Hematopoietic multipotent progenitor cell treated with erythropoietin and hydrocortisone succinate and interleukin-3 and kit ligand, for 4 days (in vitro differentiated cells): ENCODE results near the gene ST6GAL1.

ENCODE experiments used
- DNase-seq: peaks from one replicate; pipeline ENCODE4 v3.0.0-alpha.2; 2015

ST6GAL1 gene

GRCh38 chr3:186917512-186918312, 12.6 kb upstream of the ST6GAL1 start:
- DNase-seq, result no peak

GRCh38 chr3:186920301-186920700, 10.0 kb upstream of the ST6GAL1 start:
- no peak for DNase-seq

DNA sequence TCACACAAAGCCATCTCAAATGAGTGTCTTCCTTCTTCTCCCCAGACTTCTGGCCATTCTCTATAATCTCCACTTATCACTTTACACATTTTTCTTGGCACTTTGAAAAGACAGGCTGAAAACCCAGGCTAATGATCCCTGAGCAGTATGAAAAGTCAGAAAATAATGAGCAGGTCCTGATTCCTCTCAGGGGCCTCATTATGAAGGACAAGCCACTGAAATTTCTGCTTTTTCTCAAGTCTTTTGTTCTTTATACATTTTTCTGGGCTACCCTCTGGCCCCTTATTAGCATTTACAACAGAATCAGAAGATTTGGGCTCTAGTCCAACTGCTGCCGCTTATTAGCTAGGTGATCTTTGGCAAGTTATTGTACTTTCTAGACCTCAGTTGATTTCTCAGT, 9.5 kb upstream of the ST6GAL1 start:
- DNase-seq, result no peak

DNA sequence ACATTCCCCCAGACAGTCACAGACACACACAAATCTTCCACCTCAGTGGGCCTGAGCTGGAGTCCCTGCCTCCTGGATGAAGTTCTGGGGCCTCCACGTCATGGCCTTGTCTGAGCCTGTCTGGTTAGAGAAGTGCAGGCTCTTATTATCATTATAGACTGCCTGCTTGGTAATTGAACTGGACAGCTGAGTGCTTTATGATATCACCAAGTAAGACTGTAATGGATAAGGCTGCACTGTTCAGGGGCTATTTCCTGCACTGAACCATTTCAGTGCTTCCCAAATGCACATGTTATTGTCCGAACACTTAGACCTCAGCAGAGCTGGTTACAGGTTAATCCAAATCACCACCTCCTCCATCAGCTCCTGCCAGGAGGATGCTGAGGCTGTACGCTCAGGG, 8.7 kb upstream of the ST6GAL1 start:
- no peak for DNase-seq

DNA sequence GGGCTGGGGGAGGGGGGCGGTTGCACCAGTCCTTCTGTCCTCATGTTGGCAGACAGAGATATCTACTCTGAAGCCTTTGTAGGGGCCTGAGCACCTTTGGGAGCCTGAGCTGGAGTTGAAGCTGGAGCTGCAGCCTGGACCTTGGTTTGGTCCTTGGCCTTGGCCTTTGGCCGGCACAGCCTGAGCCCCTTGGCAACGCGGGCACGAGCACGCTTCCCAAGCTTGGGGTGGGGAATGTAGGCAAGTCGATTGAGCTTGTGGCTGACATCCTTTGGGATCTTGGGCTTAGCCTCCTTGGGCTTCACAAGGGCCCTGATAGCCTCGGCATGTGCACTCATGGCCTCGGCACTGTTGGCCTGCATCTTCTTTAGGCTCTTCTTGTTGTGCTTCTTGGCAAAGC, 8.1 kb upstream of the ST6GAL1 start:
- no peak for DNase-seq

DNA sequence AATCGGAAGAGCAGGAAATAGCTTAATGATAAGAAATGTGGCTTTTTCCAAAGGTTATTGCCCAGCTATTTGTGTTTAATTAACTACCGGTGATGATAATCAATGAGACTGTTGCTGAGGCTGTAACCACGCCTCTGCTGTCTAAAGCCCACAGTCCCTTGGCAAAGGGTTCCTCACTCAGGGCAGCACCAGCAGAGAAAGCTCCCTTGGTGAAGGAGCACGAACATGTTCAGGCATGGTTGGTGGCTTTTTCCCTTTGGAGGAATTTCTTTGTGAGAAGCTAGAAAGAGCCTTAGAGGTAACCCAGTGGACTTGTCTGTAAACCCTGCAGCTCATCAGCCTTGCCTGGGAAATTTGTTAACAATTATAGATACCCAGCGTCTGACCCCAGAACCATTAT, 7.5 kb upstream of the ST6GAL1 start:
- no peak for DNase-seq

- DNase-seq, result no peak
These were observed 7.1 kb upstream of the ST6GAL1 start for GRCh38 chr3:186923241-186923640.

DNA sequence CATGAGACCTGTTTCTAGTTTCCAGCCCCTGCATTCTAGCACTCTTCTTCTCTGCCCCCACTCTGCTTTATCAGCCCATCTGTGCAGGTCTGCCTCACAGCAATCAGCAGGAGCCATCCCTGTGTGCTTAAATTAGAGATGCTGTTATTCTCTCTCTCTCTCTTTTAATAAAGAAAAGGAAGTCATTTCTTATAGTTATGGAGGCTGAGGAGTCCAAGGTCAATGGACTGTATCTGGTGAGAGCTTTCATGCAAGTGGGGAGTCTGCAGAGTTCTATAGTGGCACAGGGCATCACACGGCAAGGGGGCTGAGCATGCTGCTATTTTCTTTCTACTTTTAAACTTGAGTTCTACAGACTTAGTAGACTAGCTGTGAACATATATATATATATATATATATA, 4.5 kb upstream of the ST6GAL1 start:
- DNase-seq, result no peak

- no peak for DNase-seq
These were observed 1.1 kb upstream of the ST6GAL1 start for GRCh38 chr3:186929186-186929585.

DNA sequence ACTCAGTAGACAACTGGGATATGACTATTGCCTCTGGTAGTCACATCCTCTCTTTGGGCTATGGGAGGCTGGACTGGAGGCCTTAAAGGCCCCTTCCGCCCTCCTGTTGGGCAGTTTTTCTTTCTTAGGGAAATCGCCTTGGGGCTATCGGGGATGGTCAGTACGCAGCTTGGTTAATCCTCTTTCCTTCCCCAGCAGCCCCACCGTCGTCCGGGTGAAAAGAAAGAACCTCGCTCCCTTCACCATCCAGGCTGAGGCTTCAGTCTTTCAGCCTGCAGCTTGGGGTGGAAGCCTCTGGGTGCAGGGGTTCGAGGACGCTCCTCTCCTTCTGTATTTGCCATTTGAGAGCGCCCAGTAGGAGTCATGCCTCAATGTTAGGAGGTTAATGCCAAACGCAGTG, 641 bp upstream of the ST6GAL1 start:
- DNase-seq, result no peak

DNA sequence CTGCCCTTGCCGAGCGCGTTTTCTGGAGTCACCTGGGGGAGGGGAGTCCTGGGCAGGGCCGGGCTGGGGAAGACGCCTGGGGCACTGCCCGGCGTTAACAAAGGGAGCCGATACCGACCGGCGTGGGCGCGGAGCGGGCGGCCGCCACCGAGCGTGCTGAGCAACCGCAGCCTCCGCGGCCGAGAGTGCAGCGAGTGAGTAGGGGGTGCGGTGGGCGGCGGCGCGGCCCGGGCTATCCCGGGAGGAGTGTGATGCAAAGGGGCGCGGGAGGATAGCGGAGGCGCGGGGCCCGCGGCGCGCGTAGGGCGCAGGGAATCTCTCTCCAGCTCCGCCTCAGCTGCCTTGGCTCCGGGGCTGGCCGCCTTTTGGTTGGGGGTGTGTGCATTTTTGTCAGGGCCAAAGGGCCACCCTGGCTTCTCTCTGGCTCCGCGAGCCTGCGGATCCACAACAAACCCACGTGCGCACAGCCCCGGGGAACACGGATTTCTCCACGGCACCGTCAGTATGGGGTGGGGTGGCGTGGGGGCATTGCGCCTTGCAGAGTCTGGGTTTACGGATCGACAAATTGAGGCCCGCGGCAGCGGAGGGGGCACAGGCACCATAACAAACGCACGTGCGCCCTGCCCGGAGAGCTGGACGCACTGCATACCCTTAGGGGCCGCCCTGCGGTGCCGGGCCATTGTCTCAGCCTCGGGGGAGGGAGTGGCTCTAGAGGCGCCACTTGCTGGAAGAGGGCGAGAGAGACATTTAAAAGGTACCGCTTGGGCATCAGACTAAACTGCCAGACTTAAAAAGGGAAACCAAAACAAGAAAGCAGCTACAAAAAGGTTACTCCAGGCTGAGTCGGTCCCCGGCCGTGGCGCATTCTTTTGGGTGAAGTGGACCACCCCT, 560 bp downstream of the ST6GAL1 start:
- peak; percentile 95 for DNase-seq

- peak; percentile 77 for DNase-seq
These were observed 1.4 kb downstream of the ST6GAL1 start for GRCh38 chr3:186931532-186932280.

- peak; percentile 81 for DNase-seq
These were observed 2.2 kb downstream of the ST6GAL1 start for GRCh38 chr3:186932281-186933181.

DNA sequence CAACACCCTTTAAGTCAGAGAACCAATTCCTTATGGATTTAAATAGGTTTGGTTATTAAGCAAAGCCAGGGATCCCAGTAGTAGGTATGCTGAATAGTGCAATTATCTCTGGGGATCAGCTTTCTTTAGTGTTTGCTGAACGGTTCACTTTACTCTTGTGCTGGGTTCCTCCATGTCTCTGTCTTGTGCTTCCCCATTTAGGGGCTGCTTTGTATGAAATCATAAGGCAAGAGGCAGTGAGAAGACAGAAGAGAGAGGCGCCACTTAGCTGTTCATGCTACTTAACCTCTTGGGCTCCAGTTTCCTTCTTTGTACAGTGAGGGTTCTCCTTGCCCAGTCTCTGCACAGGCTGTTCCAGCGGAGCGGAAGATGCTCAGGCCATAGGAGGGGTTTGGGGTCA, 3.5 kb downstream of the ST6GAL1 start:
- DNase-seq, result peak; percentile 55

- no peak for DNase-seq
These were observed 4.8 kb downstream of the ST6GAL1 start for GRCh38 chr3:186935133-186935532.

DNA sequence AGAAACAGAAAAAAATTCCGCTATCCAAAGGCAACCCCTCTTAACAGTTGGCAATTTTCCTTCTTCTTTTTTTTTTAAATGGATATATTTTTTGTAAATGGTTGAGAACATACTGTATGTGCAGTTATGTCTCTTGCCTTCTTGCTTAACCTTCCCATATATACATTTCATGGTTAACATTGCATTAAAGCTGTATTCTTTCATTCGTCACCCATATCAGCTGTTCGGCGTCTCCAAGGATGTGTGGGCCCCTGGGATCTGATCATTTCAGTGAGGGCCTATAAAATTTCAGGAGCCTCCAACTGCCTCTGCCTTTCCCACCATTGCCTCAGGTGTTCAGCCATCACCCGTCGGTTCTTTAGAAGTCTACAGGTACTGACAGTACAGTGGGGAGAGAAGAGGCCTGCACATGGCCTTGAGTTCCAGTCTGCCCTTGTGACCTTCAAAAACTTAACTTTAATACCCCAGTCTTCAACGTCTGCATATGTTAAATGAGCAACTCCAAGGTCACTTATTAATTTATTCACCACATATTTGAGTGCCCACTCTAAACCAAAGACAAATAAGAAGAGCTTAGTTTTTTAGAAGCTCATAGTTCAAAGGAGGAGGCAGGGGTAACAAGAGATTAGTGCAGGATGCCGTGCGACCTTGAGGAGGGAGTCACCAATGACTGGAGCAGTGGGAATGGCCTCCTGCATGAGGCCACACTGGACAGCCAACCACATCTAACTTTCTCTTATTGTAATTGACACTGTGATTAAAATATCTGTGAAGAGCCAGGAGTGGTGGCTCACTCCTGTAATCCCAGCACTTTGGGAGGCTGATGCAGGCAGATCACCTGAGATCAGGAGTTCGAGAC, 6.9 kb downstream of the ST6GAL1 start:
- no peak for DNase-seq

DNA sequence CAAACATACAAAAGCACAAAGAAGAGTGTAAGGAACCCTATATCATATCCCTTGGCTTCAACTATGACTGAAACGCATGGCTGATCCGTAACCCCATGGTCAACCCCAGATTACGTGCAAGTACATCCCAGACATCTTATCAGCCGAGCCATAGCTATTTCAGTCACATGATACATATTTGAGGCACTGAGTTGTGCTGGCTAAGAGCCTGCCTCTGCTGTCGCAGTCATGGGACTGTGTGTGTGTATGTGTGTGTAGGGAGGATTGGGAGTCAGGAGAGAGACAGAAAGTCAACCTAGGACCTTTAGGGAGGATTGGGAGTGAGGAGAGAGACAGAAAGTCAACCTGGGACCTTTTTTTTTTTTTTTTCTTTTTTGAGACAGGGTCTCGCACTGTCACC, 8.4 kb downstream of the ST6GAL1 start:
- peak; percentile 88 for DNase-seq

DNA sequence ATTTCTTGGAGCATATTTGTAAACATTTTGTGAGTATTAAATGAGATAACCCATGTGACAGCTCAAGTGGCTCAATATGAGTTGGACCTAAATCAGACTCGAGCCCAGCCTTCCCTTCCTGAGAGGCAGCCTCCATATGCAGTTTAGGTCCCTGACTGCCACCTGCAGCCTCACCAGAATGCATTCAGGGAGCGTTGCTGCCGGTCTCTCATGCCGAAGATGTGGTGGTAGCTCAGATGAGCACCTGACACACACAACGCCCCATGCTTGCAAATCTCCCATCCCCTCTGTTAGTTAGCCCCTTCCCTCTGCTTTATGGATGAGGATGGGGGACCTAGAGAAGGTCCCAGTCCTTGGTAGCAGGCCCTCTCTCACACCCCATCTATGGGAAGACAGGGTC, 9.2 kb downstream of the ST6GAL1 start:
- DNase-seq, result no peak

- no peak for DNase-seq
These were observed 10.6 kb downstream of the ST6GAL1 start for GRCh38 chr3:186940967-186941366.

GRCh38 chr3:186942168-186942567, 11.8 kb downstream of the ST6GAL1 start:
- DNase-seq, result no peak

- DNase-seq, result no peak
These were observed 15.0 kb downstream of the ST6GAL1 start for GRCh38 chr3:186945255-186945823.
